ENCODE data around the gene MAP4K2.
"Not testable (repeated sequence)": the region's sequence is repeated elsewhere in the genome, so short reads cannot be mapped to it uniquely, and the experiment has no call there.

Gene MAP4K2

DNA sequence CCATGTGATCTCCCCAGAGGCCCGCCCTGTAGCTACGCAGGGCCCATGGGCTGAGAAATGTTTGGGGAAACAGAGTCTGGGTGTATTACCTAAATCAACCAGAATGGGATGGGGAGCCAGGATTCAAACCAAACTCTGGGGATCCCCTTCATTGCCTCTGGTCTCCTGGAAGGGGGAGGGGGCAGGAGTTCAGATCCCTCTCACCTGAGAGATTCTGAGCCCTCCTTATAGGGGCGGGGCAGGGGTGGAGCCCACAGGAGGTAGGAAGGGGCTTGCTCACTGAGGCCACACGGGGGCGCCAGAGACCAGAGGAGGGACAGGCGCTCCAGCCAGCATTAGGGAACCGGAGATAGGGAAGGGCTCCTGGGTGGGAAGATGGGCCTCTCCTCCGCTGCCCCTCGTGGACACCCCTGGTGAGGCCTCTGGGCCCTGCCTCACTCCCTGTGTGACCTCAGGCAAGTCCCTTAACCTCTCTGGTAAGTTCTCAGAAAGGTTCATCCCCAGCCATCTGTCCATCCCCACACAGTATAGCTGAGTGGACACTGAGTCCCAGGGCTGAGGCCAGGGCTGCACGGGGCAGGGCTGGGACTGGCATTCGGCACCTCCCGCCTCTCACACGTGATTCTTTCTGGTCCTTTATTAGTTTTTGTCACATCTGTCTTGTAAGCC is 44.1 kb upstream of the MAP4K2 start:
- no peak overlapping the region for H2AK5ac ChIP-seq (ENCODE audit: low read depth, low read length)

GRCh38 chr11:64845776-64846129 is 42.7 kb upstream of the MAP4K2 start:
- not testable (repeated sequence) for H2BK12ac ChIP-seq (ENCODE audit: low read length); H2BK5ac ChIP-seq (ENCODE audit: low read length); H2BK120ac ChIP-seq (ENCODE audit: low read depth, low read length); H2AFZ ChIP-seq (ENCODE audit: low read length); H3K14ac ChIP-seq (ENCODE audit: low read length); H4K8ac ChIP-seq (ENCODE audit: low read depth, low read length); H3K27ac ChIP-seq (replicated peaks; ENCODE audit: low read length); H3K4ac ChIP-seq (ENCODE audit: low read length); H2AK5ac ChIP-seq (ENCODE audit: low read depth, low read length); H3K23ac ChIP-seq (ENCODE audit: low read depth, low read length, poor library complexity); H3K4me3 ChIP-seq (ENCODE audit: low read length in 2 of 2); H3K9ac ChIP-seq (ENCODE audit: low read depth, low read length, poor library complexity); H3K4me2 ChIP-seq (ENCODE audit: insufficient read depth, low read length, poor library complexity, severe bottlenecking); H3K36me3 ChIP-seq (replicated peaks in 1 of 2; ENCODE audit: control insufficient read depth in 2 of 2, insufficient read depth in 2 of 2, low read length in 2 of 2); H3K79me1 ChIP-seq (ENCODE audit: low read depth, low read length); H4K91ac ChIP-seq (ENCODE audit: low read depth, low read length, poor library complexity); DNase-seq (ENCODE audit: low spot score); H3K18ac ChIP-seq (ENCODE audit: low read length); H3K9me3 ChIP-seq (replicated peaks in 1 of 2; ENCODE audit: control insufficient read depth in 2 of 2, insufficient read depth in 1 of 2, low read depth in 1 of 2, low read length in 2 of 2); H2BK15ac ChIP-seq (ENCODE audit: low read length)
- H3K4me1 ChIP-seq (ENCODE audit: control insufficient read depth in 2 of 2, insufficient read depth in 1 of 2, low read depth in 1 of 2, low read length in 2 of 2) = peaks cover 15 to 20% of the 10 kb centered on the region in 2 donors
- peaks cover 0 to 18% (median 8%) of the 10 kb centered on the region in 3 experiments for H3K27me3 ChIP-seq (ENCODE audit: control insufficient read depth in 3 of 3, insufficient read depth in 3 of 3, low read depth in 1 of 3, low read length in 3 of 3)
- WGBS, 2 donors (ENCODE audit: extremely low coverage in 2 of 2, insufficient read length in 2 of 2, insufficient replicate concordance in 1 of 2) = no CpG with 5 or more reads among the region's 8 CpGs

More for the DNA sequence above, 44.1 kb upstream of the MAP4K2 start:
- peaks cover 0 to 18% (median 8%) of the 10 kb centered on the region in 3 experiments for H3K27me3 ChIP-seq (ENCODE audit: control insufficient read depth in 3 of 3, insufficient read depth in 3 of 3, low read depth in 1 of 3, low read length in 3 of 3)
- H3K18ac ChIP-seq (ENCODE audit: low read length) = no peak overlapping the region
- H2AFZ ChIP-seq (ENCODE audit: low read length) = no peak overlapping the region
- H4K91ac ChIP-seq (ENCODE audit: low read depth, low read length, poor library complexity) = no peak overlapping the region
- peaks cover 19 to 20% of the 10 kb centered on the region in 2 donors for H3K4me1 ChIP-seq (ENCODE audit: control insufficient read depth in 2 of 2, insufficient read depth in 1 of 2, low read depth in 1 of 2, low read length in 2 of 2)
- WGBS, 2 donors (ENCODE audit: extremely low coverage in 2 of 2, insufficient read length in 2 of 2, insufficient replicate concordance in 1 of 2) = no CpG with 5 or more reads among the region's 13 CpGs
- H2BK120ac ChIP-seq (ENCODE audit: low read depth, low read length) = no peak overlapping the region
- H3K23ac ChIP-seq (ENCODE audit: low read depth, low read length, poor library complexity) = no peak overlapping the region
- no peak overlapping the region for H2BK5ac ChIP-seq (ENCODE audit: low read length)
- no peak overlapping the region for H3K4me3 ChIP-seq (ENCODE audit: low read length in 2 of 2)
- no peaks in the 10 kb centered on the region for H3K36me3 ChIP-seq (replicated peaks in 1 of 2; ENCODE audit: control insufficient read depth in 2 of 2, insufficient read depth in 2 of 2, low read length in 2 of 2)
- no peak overlapping the region for H3K4me2 ChIP-seq (ENCODE audit: insufficient read depth, low read length, poor library complexity, severe bottlenecking)
- H3K4ac ChIP-seq (ENCODE audit: low read length) = no peak overlapping the region
- H3K79me1 ChIP-seq (ENCODE audit: low read depth, low read length) = peaks cover 2% of the 10 kb centered on the region
- no peak overlapping the region for H3K9ac ChIP-seq (ENCODE audit: low read depth, low read length, poor library complexity)
- H3K14ac ChIP-seq (ENCODE audit: low read length) = no peak overlapping the region
- no peak overlapping the region for H3K27ac ChIP-seq (replicated peaks; ENCODE audit: low read length)
- no peaks in the 10 kb centered on the region for H3K9me3 ChIP-seq (replicated peaks in 1 of 2; ENCODE audit: control insufficient read depth in 2 of 2, insufficient read depth in 1 of 2, low read depth in 1 of 2, low read length in 2 of 2)
- H4K8ac ChIP-seq (ENCODE audit: low read depth, low read length) = no peak overlapping the region
- H2BK12ac ChIP-seq (ENCODE audit: low read length) = no peak overlapping the region
- peak; percentile 91 for DNase-seq (ENCODE audit: low spot score)
- no peak overlapping the region for H2BK15ac ChIP-seq (ENCODE audit: low read length)

DNA sequence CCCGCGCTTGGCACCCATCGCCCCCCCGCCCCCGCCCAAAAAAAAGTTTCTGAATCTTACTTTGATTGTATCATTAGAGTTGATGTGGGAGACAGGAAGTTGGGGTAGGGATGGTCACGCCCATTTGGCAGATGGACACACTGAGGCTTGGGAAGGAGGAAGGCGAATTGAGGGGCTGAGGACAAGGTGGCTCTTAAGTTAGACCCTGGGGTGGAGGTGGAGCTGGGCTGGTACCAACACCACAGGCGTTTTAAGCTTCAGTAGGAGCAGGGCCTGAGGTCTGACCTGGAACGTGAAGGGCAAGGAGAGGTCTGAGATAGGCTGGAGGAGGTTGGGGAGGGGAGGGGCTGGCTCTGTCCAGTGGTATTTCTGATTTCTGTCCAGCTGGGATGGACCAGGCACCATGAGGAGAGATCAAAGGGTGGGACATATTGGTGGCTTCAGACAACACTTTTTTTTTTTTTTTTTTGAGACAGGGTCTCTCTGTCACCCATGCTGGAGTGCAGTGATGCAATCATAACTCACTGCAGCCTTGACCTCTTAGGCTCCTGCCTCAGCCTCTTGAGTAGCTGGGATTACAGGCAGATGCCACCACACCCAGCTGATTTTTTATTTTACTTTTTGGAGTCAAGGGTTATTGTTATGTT is 42.2 kb upstream of the MAP4K2 start:
- Histone ChIP-seq H3K79me1 (ENCODE audit: low read depth, low read length) (no peaks in the 10 kb centered on the region), H3K4me3 (ENCODE audit: low read length in 2 of 2) (no peak overlapping the region), H3K36me3 (replicated peaks in 1 of 2; ENCODE audit: control insufficient read depth in 2 of 2, insufficient read depth in 2 of 2, low read length in 2 of 2) (no peaks in the 10 kb centered on the region), H3K23ac (ENCODE audit: low read depth, low read length, poor library complexity) (peak overlapping the region; percentile 60), H2AFZ (ENCODE audit: low read length) (peak overlapping the region; percentile 82), H2BK12ac (ENCODE audit: low read length) (no peak overlapping the region), H2BK120ac (ENCODE audit: low read depth, low read length) (no peak overlapping the region), H4K91ac (ENCODE audit: low read depth, low read length, poor library complexity) (no peak overlapping the region), H2AK5ac (ENCODE audit: low read depth, low read length) (no peak overlapping the region), H3K27ac (replicated peaks; ENCODE audit: low read length) (no peak overlapping the region), H4K8ac (ENCODE audit: low read depth, low read length) (no peak overlapping the region), H3K18ac (ENCODE audit: low read length) (no peak overlapping the region), H3K9ac (ENCODE audit: low read depth, low read length, poor library complexity) (no peak overlapping the region), H2BK15ac (ENCODE audit: low read length) (no peak overlapping the region), H3K4me2 (ENCODE audit: insufficient read depth, low read length, poor library complexity, severe bottlenecking) (no peak overlapping the region), H3K27me3 (ENCODE audit: control insufficient read depth in 3 of 3, insufficient read depth in 3 of 3, low read depth in 1 of 3, low read length in 3 of 3) (peaks cover 0 to 18% (median 8%) of the 10 kb centered on the region in 3 experiments), H2BK5ac (ENCODE audit: low read length) (no peak overlapping the region), H3K14ac (ENCODE audit: low read length) (no peak overlapping the region), H3K9me3 (replicated peaks in 1 of 2; ENCODE audit: control insufficient read depth in 2 of 2, insufficient read depth in 1 of 2, low read depth in 1 of 2, low read length in 2 of 2) (no peaks in the 10 kb centered on the region), H3K4ac (ENCODE audit: low read length) (no peak overlapping the region), H3K4me1 (ENCODE audit: control insufficient read depth in 2 of 2, insufficient read depth in 1 of 2, low read depth in 1 of 2, low read length in 2 of 2) (peaks cover 15 to 20% of the 10 kb centered on the region in 2 donors)
- no peak for DNase-seq (ENCODE audit: low spot score)
- no CpG with 5 or more reads among the region's 9 CpGs for WGBS, 2 donors (ENCODE audit: extremely low coverage in 2 of 2, insufficient read length in 2 of 2, insufficient replicate concordance in 1 of 2)

GRCh38 chr11:64844330-64845128 is 41.5 kb upstream of the MAP4K2 start, which contains the start of gene CDC42BPG:
CDC42BPG (minus strand) TSS chr11:64844653; CDS start chr11:64844569, 84 bp downstream.
- peak within 1 kb of the TSS; percentile 99 for H2AK5ac ChIP-seq (ENCODE audit: low read depth, low read length)
- peak within 1 kb of the TSS; percentile 99 for H2BK15ac ChIP-seq (ENCODE audit: low read length)
- peak within 1 kb of the TSS; percentile 8 for H2BK5ac ChIP-seq (ENCODE audit: low read length)
- peak within 1 kb of the TSS; percentile 78 for H3K4me2 ChIP-seq (ENCODE audit: insufficient read depth, low read length, poor library complexity, severe bottlenecking)
- WGBS, 2 donors (ENCODE audit: extremely low coverage in 2 of 2, insufficient read length in 2 of 2, insufficient replicate concordance in 1 of 2) = no CpG with 5 or more reads among the region's 96 CpGs
- peak within 1 kb of the TSS; percentile 60 for H3K4ac ChIP-seq (ENCODE audit: low read length)
- no peak within 1 kb of the TSS for H3K14ac ChIP-seq (ENCODE audit: low read length)
- DNase-seq (ENCODE audit: low spot score) = no peak
- peak within 1 kb of the TSS; percentile 39 for H2BK120ac ChIP-seq (ENCODE audit: low read depth, low read length)
- H3K18ac ChIP-seq (ENCODE audit: low read length) = peak within 1 kb of the TSS; percentile 91
- peak within 1 kb of the TSS; percentile 14 for H2BK12ac ChIP-seq (ENCODE audit: low read length)
- H3K4me1 ChIP-seq (ENCODE audit: control insufficient read depth in 2 of 2, insufficient read depth in 1 of 2, low read depth in 1 of 2, low read length in 2 of 2) = peaks cover 15 to 20% of the 10 kb centered on the region in 2 donors
- no peaks in the 10 kb centered on the region for H3K79me1 ChIP-seq (ENCODE audit: low read depth, low read length)
- H3K23ac ChIP-seq (ENCODE audit: low read depth, low read length, poor library complexity) = peak within 1 kb of the TSS; percentile 60
- no peaks in the 10 kb centered on the region for H3K36me3 ChIP-seq (replicated peaks in 1 of 2; ENCODE audit: control insufficient read depth in 2 of 2, insufficient read depth in 2 of 2, low read length in 2 of 2)
- no peaks in the 10 kb centered on the region for H3K9me3 ChIP-seq (replicated peaks in 1 of 2; ENCODE audit: control insufficient read depth in 2 of 2, insufficient read depth in 1 of 2, low read depth in 1 of 2, low read length in 2 of 2)
- H2AFZ ChIP-seq (ENCODE audit: low read length) = peak within 1 kb of the TSS; percentile 82
- H3K27me3 ChIP-seq (ENCODE audit: control insufficient read depth in 3 of 3, insufficient read depth in 3 of 3, low read depth in 1 of 3, low read length in 3 of 3) = peaks cover 0 to 18% (median 8%) of the 10 kb centered on the region in 3 experiments
- H3K4me3 ChIP-seq (ENCODE audit: low read length in 2 of 2) = peak within 1 kb of the TSS in 1 of 2 donors; percentile 77
- peak within 1 kb of the TSS; percentile 7 for H4K8ac ChIP-seq (ENCODE audit: low read depth, low read length)
- peak within 1 kb of the TSS; percentile 30 for H3K9ac ChIP-seq (ENCODE audit: low read depth, low read length, poor library complexity)
- no peak within 1 kb of the TSS for H4K91ac ChIP-seq (ENCODE audit: low read depth, low read length, poor library complexity)
- H3K27ac ChIP-seq (replicated peaks; ENCODE audit: low read length) = no peak within 1 kb of the TSS

All from neuronal stem cell (in vitro differentiated cells).